GM13976 (cell line): ENCODE measurements around the gene FKBP7.

Experiments
- DNase-seq: peaks from one replicate; pipeline ENCODE4 v3.0.0; 2012; ENCODE audit warnings: low spot score
- CTCF ChIP-seq: IDR thresholded peaks from 2 replicates; pipeline ENCODE4 v1.5.1; 2012; ENCODE audit warnings: borderline replicate concordance, mild to moderate bottlenecking; ENCODE audit not compliant: insufficient read depth; ENCODE audit errors: extremely low read depth, missing control alignments, control extremely low read depth
- in situ Hi-C: fragments of 300-500 bp; cut with MboI; formaldehyde crosslinking; loops from one replicate; pipeline ENCODE4 v1.12.0; 2022; ENCODE audit warnings: low sequenced_read_pairs, mixed read lengths, inconsistent platforms; ENCODE audit not compliant: unreplicated experiment

The FKBP7 gene

GRCh38 chr2:178521304-178522150 lies 43.1 kb upstream of the FKBP7 start:
- in situ Hi-C loops: no loop called here
- TF ChIP-seq CTCF: no peak
- DNase-seq: no peak

GRCh38 chr2:178517496-178517895 lies 39.1 kb upstream of the FKBP7 start:
- TF ChIP-seq CTCF: no peak
- no peak for DNase-seq
- in situ Hi-C loops: no loop called here

GRCh38 chr2:178514664-178515063 lies 36.3 kb upstream of the FKBP7 start:
- DNase-seq: no peak
- TF ChIP-seq CTCF: no peak
- in situ Hi-C loops: no loop called here

- in situ Hi-C loops: no loop called here
- TF ChIP-seq CTCF: no peak
- no peak for DNase-seq
Observed at GRCh38 chr2:178513876-178514275, 35.5 kb upstream of the FKBP7 start.

- no peak for DNase-seq
- no peak for TF ChIP-seq CTCF
- in situ Hi-C loops: no loop called here
Observed at GRCh38 chr2:178512484-178512883, 34.1 kb upstream of the FKBP7 start.

- in situ Hi-C loops: no loop called here
- no peak for TF ChIP-seq CTCF
- no peak for DNase-seq
Observed at GRCh38 chr2:178510384-178510783, 32.0 kb upstream of the FKBP7 start.

GRCh38 chr2:178508646-178509045 lies 30.2 kb upstream of the FKBP7 start:
- in situ Hi-C loops: no loop called here
- DNase-seq: no peak
- no peak for TF ChIP-seq CTCF
